Activated CD8-positive, alpha-beta memory T cell treated with anti-CD3 and anti-CD28 coated beads for 4 hours (primary cell): ENCODE data around the gene ABHD12B.

Experiments
- DNase-seq, 2 donors: peaks; one replicate each; pipeline ENCODE4 v3.0.0-alpha.2; 2020; ENCODE audit warnings: low read depth in 2 of 2

ABHD12B gene

DNA sequence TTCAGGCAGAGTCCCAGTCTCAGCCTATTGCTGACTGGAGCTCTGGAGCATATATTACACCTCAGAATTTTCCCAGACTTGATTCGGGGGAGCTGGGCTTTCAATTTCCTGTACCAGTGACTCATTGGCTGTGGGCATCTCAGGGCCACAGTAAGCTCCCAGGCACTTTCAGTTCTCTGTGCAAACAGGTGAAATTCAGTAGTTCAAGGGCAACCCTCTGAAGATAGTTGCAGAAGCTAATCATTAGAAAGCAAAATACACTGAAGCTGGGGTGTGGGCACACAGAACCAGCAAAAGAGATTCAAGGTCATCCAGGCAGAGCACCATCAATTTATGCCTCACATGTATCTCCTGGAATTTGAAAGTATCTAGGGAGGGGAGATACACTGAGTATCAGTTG is 32.8 kb upstream of the ABHD12B start:
- no peak for DNase-seq

- no peak for DNase-seq
These were observed 32.2 kb upstream of the ABHD12B start for GRCh38 chr14:50839691-50840090.

- DNase-seq, result no peak
These were observed 27.5 kb upstream of the ABHD12B start for GRCh38 chr14:50844391-50844790.

DNA sequence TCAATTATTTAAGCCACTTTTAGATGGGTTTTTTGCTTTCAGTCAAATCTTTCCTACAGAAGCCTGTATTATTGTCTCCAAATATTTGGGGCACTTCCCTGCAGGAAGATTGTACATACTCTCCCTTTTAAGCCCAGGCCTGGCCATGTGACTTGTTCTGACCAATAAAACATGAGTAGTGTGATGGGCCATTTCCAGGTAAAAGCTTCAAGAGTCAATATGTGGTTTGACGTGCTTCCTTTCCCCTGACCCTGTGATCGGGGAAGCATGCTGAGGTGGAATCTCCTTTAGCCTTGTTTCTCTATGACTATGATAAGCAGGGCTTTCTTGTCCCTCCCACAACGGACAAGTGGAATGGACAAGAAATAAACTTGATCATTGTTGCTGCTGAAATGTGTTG is 26.7 kb upstream of the ABHD12B start:
- no peak for DNase-seq

GRCh38 chr14:50846226-50846880 is 25.5 kb upstream of the ABHD12B start:
- no peak for DNase-seq

- DNase-seq, result no peak
These were observed 18.0 kb upstream of the ABHD12B start for GRCh38 chr14:50853891-50854290.

GRCh38 chr14:50854521-50854920 is 17.3 kb upstream of the ABHD12B start:
- no peak for DNase-seq

GRCh38 chr14:50855558-50855957 is 16.3 kb upstream of the ABHD12B start:
- no peak for DNase-seq

DNA sequence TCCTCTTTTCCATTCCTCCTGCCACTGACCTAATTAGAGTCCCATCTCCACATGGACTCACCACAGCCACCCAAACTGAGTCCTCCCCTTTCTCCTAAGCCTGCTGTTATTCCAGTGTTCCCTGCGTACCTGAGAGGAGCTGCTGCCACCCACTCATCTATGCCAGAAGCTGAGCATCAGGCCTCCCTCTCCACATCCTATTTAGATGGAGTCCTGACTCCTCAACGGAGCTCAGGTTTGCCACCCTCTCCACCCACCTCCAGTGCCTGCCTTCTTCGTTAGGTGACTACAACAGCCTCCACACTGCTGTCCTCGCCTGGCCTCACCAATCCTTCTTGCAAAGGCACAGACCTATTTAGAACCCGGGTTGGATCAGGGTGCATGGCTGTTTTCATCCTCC is 15.2 kb upstream of the ABHD12B start:
- DNase-seq, result no peak

DNA sequence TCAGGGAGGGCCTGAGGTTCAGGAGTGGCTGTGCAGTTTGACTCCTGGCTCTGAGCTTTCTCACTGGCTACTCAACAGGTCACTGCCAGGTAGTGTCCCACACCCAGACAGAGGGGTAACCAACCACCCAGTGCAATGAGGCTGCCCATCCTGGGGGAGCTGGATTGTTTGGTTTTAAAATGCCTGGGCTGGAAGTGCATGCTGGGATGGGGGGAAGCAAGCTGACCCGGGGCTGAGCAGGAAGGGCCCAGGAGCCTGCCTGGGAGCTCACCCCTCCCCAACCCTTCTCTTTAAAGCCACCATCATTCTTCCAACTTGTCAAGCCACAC is 12.6 kb upstream of the ABHD12B start:
- DNase-seq, result no peak

DNA sequence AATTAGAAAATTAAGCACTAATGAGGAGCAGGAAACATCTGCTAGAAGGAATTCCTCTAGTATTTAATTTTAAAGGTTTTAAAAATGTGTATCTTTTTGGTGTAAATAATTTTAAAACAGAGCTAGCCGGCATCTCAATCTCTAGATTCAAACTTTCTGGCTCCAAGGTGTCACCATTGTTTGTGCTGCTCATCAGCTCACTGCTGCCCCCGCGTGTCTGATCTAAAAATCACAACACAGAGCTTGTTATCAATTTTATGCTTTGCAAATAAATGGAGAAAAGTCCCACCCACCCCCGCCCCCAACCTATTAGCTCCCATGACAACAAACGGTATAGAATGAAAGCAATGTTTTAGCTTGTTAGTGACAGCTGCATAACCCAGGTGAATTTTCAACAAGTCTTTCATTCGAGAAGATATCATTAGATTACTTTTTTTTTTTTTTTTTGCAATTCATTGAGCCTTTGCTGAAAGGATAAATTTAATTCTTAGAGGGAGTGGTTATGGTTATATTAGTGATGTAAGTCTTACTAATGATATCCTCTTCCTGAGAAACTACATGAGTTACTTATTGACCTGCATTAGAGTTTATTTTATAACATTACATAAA is 11.3 kb upstream of the ABHD12B start:
- peak; percentile 75 to 78 for DNase-seq

GRCh38 chr14:50862036-50862570 is 9.8 kb upstream of the ABHD12B start:
- no peak for DNase-seq

DNA sequence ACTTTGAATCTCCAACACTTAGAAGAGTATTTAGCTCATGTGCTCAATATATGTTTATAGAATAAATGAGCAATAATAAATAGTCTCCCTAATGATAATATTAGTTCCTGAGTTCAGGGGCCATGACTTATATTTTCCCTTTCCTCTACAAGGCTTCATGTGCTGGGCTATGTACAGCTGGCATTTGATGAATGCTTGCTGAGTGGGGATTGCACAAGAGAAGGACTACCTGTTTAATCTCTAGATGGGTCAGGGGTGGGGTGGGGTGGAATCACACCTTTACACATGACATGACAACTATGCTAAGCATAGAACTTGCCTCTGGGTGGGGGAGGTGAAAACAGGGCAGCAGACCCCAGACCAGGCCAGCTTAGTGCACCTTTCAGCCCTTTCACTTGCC is 7.6 kb upstream of the ABHD12B start:
- DNase-seq, result no peak

GRCh38 chr14:50864946-50865345 is 6.9 kb upstream of the ABHD12B start:
- DNase-seq, result no peak

DNA sequence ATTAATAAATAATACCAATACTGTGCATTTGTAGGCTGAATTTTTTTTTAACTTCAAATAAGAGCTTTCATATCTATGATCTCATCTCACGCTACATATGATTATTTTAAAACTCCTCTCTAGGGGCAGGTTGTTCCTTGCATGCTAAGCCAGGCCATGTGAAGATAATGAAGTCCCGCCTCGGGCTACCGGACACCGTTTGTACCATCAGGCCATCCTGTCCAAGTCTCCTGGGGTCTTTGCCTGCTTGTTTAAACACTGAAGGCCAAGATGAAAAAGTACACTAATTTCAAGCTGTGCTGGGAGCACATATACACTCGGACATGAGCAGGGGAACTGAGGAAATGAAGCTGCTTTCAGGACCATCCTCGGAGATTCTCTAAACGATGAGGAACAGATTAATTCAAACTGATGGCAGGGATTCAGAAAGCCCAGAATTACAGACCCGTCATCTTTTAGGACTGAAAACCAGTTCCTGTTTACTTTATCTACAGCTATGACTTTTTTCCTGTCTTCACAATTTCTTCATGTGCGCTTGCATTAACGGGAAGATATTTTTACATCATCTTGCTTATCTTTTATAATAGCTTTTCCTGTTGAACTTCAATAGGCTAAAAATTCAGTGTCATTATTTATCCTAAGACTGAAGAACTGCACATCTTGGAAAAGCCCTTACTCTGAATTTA is 6.3 kb upstream of the ABHD12B start:
- no peak for DNase-seq

GRCh38 chr14:50871228-50871627 is 625 bp upstream of the ABHD12B start:
- DNase-seq, result no peak

- no peak for DNase-seq
These were observed 2.9 kb downstream of the ABHD12B start for GRCh38 chr14:50874757-50875156.

GRCh38 chr14:50875359-50876070 is 3.7 kb downstream of the ABHD12B start:
- DNase-seq, result peak in 1 of 2 donors; percentile 35

DNA sequence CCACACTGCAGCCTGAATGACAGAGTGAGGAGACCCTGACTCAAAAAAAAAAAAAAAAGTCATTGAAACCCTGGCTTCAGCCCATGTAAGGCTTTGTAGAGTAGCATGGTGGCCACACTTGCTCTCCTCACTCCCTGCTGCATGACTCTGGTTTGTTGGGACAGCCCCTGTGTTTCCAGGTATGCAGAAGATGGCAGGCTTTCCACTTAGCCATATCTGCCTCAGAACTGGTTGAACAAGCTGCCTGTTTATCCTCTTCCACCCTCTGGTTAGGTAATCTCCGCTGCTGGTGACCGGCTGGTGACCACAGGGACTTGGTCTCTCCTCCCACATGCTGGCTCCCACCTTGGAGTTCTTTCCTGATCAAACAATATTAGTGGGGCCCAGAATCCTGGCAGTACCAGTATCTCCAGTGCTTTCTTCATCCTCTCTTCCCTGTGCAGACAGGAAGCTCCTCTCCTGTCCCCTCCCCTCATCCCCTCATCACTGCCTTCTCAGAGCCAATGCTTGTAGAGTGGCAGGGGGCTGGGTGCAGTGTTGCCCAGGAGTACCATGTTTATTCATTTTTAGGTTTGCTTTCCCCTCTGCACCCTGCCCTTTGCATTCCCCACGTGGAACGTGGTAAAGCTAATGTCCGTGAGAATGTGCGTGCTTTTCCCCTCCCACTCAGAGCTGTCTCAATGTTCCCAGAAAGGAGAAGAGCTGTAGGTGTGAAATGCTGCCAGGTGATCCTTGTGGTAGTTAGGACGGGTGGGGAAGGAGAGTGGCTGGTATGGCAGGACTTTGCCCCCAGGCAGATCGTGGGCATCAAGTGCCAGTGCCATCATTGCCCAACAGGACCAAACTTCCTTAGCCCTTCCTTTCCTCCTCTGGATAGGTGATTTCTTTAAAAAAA is 11.3 kb downstream of the ABHD12B start:
- DNase-seq, result no peak

DNA sequence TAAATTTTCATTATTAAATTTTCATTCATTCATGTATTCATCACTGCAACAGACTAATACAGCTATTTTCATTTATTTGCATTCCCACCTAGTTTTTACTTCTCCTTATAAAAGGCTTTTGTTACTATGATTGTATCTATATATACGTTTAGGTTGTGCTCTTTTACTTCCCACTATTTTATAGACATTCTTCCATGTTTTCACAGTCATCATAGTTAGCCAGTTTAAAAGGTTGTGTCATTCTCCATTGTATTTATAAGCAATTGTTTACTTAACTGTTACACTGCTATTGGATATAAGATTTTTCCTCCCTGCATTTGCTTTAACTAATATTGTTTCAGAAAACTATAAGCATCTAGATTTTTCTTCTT is 12.0 kb downstream of the ABHD12B start:
- no peak for DNase-seq

DNA sequence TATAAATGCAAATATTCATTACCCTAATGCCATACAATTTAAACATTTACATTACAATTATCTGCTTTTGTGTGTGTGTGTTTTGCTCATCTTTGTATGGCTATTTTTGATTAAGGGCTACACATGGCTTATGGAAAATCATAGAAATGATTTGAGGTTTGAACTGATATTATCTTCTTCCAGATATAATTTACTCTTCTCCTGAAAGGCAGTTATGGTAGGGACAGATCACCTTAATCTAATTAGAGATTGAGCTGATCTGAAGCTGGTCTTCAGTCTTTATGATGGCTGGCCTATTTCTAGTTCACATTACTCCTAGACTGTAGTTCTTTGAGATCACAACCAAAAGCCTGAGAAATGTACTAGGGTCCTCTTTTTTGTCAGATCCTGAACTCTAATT is 15.6 kb downstream of the ABHD12B start:
- no peak for DNase-seq

DNA sequence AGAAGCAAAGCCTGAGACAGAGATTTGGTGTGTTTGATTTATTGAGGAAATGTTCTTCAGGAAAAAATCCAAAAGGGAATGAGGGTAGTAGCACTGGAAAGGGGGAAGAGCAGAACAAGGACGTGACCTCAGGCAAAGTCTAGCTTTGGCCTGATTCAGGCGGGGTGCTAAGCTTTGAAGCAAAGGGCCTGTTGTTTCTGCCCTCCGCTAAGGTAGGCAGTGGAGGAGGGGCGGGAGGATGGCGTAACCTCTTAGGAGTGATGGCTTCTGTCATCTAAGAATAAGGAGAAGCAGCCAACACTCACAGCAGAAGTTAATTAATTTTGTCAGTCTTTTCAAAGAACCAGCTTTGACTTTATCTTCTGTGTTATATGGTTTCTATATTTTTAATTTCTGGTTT is 20.4 kb downstream of the ABHD12B start:
- DNase-seq, result no peak
